IMR-90 (cell line): ENCODE measurements around the gene AKR1C4. TPM values are rescaled to one million over a fixed set of nuclear protein-coding genes. Genes with fewer than 3 reads are reported as not detected.

Experiments used
- ATAC-seq: fragments of 200-7000 bp; cut with Tn5 transposase; 2 replicates; pipeline ENCODE4 v1.9.1; 2020; ENCODE audit warnings: low read depth, mild to moderate bottlenecking, moderate library complexity
- BruUV-seq: library from RNA; stranded (reverse); fragments of 400-500 nt; replicated peaks from 2 replicates; lab custom pipeline; 2021; lab: Mats Ljungman, UMichigan
- CTCF ChIA-PET: fragments of 300-600 bp; formaldehyde crosslinking; extraction: SDS; loops from one replicate; lab custom pipeline; 2021; ENCODE audit warnings: antibody characterized with exemption; lab: Yijun Ruan, JAX
- POLR2A ChIA-PET: fragments of 300-600 bp; sonication (Branson Sonifier 250); formaldehyde crosslinking; loops from one replicate; lab custom pipeline; 2022; ENCODE audit warnings: antibody characterized with exemption; ENCODE audit not compliant: unreplicated experiment; lab: Charles Lee
- DNase-seq: peaks from one replicate; pipeline ENCODE4 v3.0.0; 2013
- H2AFZ ChIP-seq: replicated peaks from 2 replicates; pipeline ENCODE3; 2013; ENCODE audit warnings: low read length, mild to moderate bottlenecking; ENCODE audit not compliant: poor library complexity
- H2AK5ac ChIP-seq: 2 replicates; pipeline ENCODE4 v1.6.1; 2013; ENCODE audit warnings: low read depth, low read length, inconsistent platforms
- H2AK9ac ChIP-seq: replicated peaks from 2 replicates; pipeline ENCODE3; 2013; ENCODE audit warnings: mild to moderate bottlenecking, low read depth, low read length, moderate library complexity; ENCODE audit not compliant: poor library complexity
- H2BK120ac ChIP-seq: 2 replicates; pipeline ENCODE4 v1.6.1; 2013; ENCODE audit warnings: low read depth, low read length, inconsistent platforms
- H2BK15ac ChIP-seq: 3 replicates; pipeline ENCODE4 v1.6.1; 2013; ENCODE audit warnings: low read depth, low read length, inconsistent platforms
- H2BK20ac ChIP-seq: 2 replicates; pipeline ENCODE4 v1.6.1; 2013; ENCODE audit warnings: low read depth, mild to moderate bottlenecking, inconsistent platforms, low read length, moderate library complexity
- H2BK5ac ChIP-seq: 2 replicates; pipeline ENCODE4 v1.6.1; 2013; ENCODE audit warnings: mild to moderate bottlenecking, low read depth, low read length, inconsistent platforms; ENCODE audit not compliant: poor library complexity, severe bottlenecking
- H3K14ac ChIP-seq: replicated peaks from 2 replicates; pipeline ENCODE4 v1.6.1; 2013; ENCODE audit warnings: low read depth, low read length, inconsistent platforms
- H3K18ac ChIP-seq: 2 replicates; pipeline ENCODE4 v1.6.1; 2013; ENCODE audit warnings: low read depth, low read length, control low read depth
- H3K23ac ChIP-seq: 2 replicates; pipeline ENCODE4 v1.6.1; 2013; ENCODE audit warnings: low read depth, low read length, inconsistent platforms
- H3K27ac ChIP-seq: 2 replicates; pipeline ENCODE4 v1.5.1; 2013; ENCODE audit warnings: mild to moderate bottlenecking, control low read depth, low read length; ENCODE audit not compliant: insufficient read depth
- H3K27me3 ChIP-seq: 2 replicates; pipeline ENCODE4 v1.6.1; 2013; ENCODE audit warnings: low read length; ENCODE audit not compliant: control insufficient read depth, insufficient read depth
- H3K36me3 ChIP-seq: 2 replicates; pipeline ENCODE4 v1.6.1; 2013; ENCODE audit warnings: low read length, mixed read lengths; ENCODE audit not compliant: control insufficient read depth, insufficient read depth
- H3K4ac ChIP-seq: 2 replicates; pipeline ENCODE4 v1.6.1; 2013; ENCODE audit warnings: low read depth, low read length, inconsistent platforms
- H3K4me1 ChIP-seq: 2 replicates; pipeline ENCODE4 v1.6.1; 2013; ENCODE audit warnings: low read length, mixed read lengths; ENCODE audit not compliant: control insufficient read depth, insufficient read depth
- H3K4me2 ChIP-seq: 2 replicates; pipeline ENCODE4 v1.6.1; 2013; ENCODE audit warnings: low read depth, mild to moderate bottlenecking, control low read depth, low read length, moderate library complexity
- H3K4me3 ChIP-seq: 2 replicates; pipeline ENCODE4 v1.5.1; 2013; ENCODE audit warnings: low read depth, mild to moderate bottlenecking, control low read depth, low read length, moderate library complexity; ENCODE audit not compliant: insufficient read depth
- H3K56ac ChIP-seq: 2 replicates; pipeline ENCODE4 v1.6.1; 2013; ENCODE audit warnings: low read length, inconsistent platforms; ENCODE audit not compliant: insufficient read depth; ENCODE audit errors: extremely low read depth
- H3K79me1 ChIP-seq, 2 experiments: 2 replicates each; pipeline ENCODE4 v1.6.1; 2013; ENCODE audit warnings: low read length in 2 of 2, inconsistent platforms in 1 of 2, low read depth in 1 of 2
- H3K9ac ChIP-seq: 2 replicates; pipeline ENCODE4 v1.6.1; 2013; ENCODE audit warnings: low read depth, low read length, control low read depth
- H3K9me1 ChIP-seq: 2 replicates; pipeline ENCODE4 v1.6.1; 2013; ENCODE audit warnings: low read length, inconsistent platforms; ENCODE audit not compliant: insufficient read depth
- H3K9me3 ChIP-seq: 2 replicates; pipeline ENCODE4 v1.6.1; 2013; ENCODE audit warnings: low read length; ENCODE audit not compliant: control insufficient read depth, insufficient read depth
- H4K20me1 ChIP-seq: 2 replicates; pipeline ENCODE4 v1.6.1; 2013; ENCODE audit warnings: low read length, inconsistent platforms; ENCODE audit not compliant: insufficient read depth
- H4K5ac ChIP-seq: 2 replicates; pipeline ENCODE4 v1.6.1; 2013; ENCODE audit warnings: mild to moderate bottlenecking, low read depth, low read length, control low read depth
- H4K8ac ChIP-seq, 2 experiments: 2 replicates each; pipeline ENCODE4 v1.6.1; 2013; ENCODE audit warnings: low read depth in 2 of 2, low read length in 2 of 2, control low read depth in 1 of 2, inconsistent platforms in 1 of 2
- H4K91ac ChIP-seq: 2 replicates; pipeline ENCODE4 v1.6.1; 2013; ENCODE audit warnings: low read depth, low read length, inconsistent platforms; ENCODE audit not compliant: insufficient read depth
- BHLHE40 ChIP-seq: fragments of 150-350 bp; IDR thresholded peaks from 2 replicates; pipeline ENCODE4 v1.6.1; 2016; ENCODE audit warnings: mild to moderate bottlenecking, low read depth, low read length
- CEBPB ChIP-seq: IDR thresholded peaks from 2 replicates; pipeline ENCODE4 v1.6.1; 2012; ENCODE audit warnings: low read depth, low read length, improper control_type of control experiment
- CHD1 ChIP-seq: IDR thresholded peaks from 2 replicates; pipeline ENCODE4 v1.6.1; 2012; ENCODE audit warnings: low read depth, low read length, improper control_type of control experiment
- FOS ChIP-seq: fragments of 150-350 bp; IDR thresholded peaks from 2 replicates; pipeline ENCODE4 v1.6.1; 2016; ENCODE audit warnings: low read depth, low read length
- MAZ ChIP-seq: IDR thresholded peaks from 2 replicates; pipeline ENCODE4 v1.6.1; 2012; ENCODE audit warnings: low read depth, mild to moderate bottlenecking, low read length, improper control_type of control experiment, moderate library complexity, borderline replicate concordance
- MXI1 ChIP-seq: IDR thresholded peaks from 2 replicates; pipeline ENCODE4 v1.6.1; 2012; ENCODE audit warnings: low read depth, mild to moderate bottlenecking, low read length, moderate library complexity, borderline replicate concordance
- NFE2L2 ChIP-seq: fragments of 150-350 bp; IDR thresholded peaks from 2 replicates; pipeline ENCODE4 v1.6.1; 2016; ENCODE audit warnings: low read depth, mild to moderate bottlenecking, low read length
- POLR2A ChIP-seq: IDR thresholded peaks from 2 replicates; pipeline ENCODE4 v1.6.1; 2012; ENCODE audit warnings: mild to moderate bottlenecking, low read depth, low read length
- RAD21 ChIP-seq: IDR thresholded peaks from 2 replicates; pipeline ENCODE4 v1.6.1; 2012; ENCODE audit warnings: low read length, improper control_type of control experiment
- RCOR1 ChIP-seq: IDR thresholded peaks from 2 replicates; pipeline ENCODE4 v1.6.1; 2012; ENCODE audit warnings: mild to moderate bottlenecking, low read length, improper control_type of control experiment; ENCODE audit not compliant: insufficient replicate concordance
- RFX5 ChIP-seq: IDR thresholded peaks from 2 replicates; pipeline ENCODE4 v1.8.0; 2012; ENCODE audit warnings: low read depth, mild to moderate bottlenecking, low read length, moderate library complexity
- SMC3 ChIP-seq: fragments of 150-350 bp; IDR thresholded peaks from 2 replicates; pipeline ENCODE4 v1.6.1; 2016; ENCODE audit warnings: low read depth, mild to moderate bottlenecking, antibody characterized with exemption, low read length, moderate library complexity
- WGBS, 2 experiments: methylation state at CpG; one replicate each; pipeline versions ENCODE4 v1.1.5 to v1.1.7; 2013; ENCODE audit warnings: missing lambda C conversion rate in 2 of 2; ENCODE audit not compliant: insufficient read length in 1 of 2; ENCODE audit errors: extremely low coverage in 2 of 2; 5-methylcytosine and 5-hydroxymethylcytosine counted together
- dilution Hi-C: fragments of 300-500 bp; cut with HindIII; formaldehyde crosslinking; loops from one replicate; pipeline ENCODE4 v1.14.3; 2018; ENCODE audit warnings: low sequenced_read_pairs; ENCODE audit not compliant: unreplicated experiment
- in situ Hi-C: fragments of 300-500 bp; cut with MboI; formaldehyde crosslinking; loops from 3 replicates; pipeline ENCODE4 v1.14.3; 2019; ENCODE audit warnings: low sequenced_read_pairs, inconsistent platforms, mixed read lengths
- intact Hi-C: fragments of 100-400 bp; cut with micrococcal nuclease; formaldehyde crosslinking; loops from 2 replicates; pipeline ENCODE4 v1.10.0; 2022
- polyA plus RNA-seq, 3 experiments: library from polyadenylated mRNA; depleted of rRNA; stranded (reverse); fragments of >200 nt; gene quantifications; 2 replicates each; pipeline ENCODE4 v1.2.3, GENCODE V29; 2012; ENCODE audit warnings: low replicate concordance in 1 of 3
- total RNA-seq: library from RNA; depleted of rRNA; stranded (reverse); fragments of >200 nt; gene quantifications from 2 replicates; pipeline ENCODE4 v1.2.3, GENCODE V29; 2012
- TF ChIP-seq, protein P1 (sequence below): fragments of 150-350 bp; IDR thresholded peaks from 2 replicates; pipeline ENCODE4 v1.6.1; 2017; ENCODE audit warnings: mild to moderate bottlenecking, antibody characterized with exemption, low read length, low read depth
- TF ChIP-seq, protein P2 (sequence below): fragments of 150-350 bp; IDR thresholded peaks from 2 replicates; pipeline ENCODE4 v1.6.1; 2016; ENCODE audit warnings: low read depth, mild to moderate bottlenecking, low read length, moderate library complexity, borderline replicate concordance
- TF ChIP-seq, protein P3 (sequence below): conservative IDR thresholded peaks from 2 replicates; pipeline ENCODE4 v1.5.1; 2012; ENCODE audit warnings: mild to moderate bottlenecking, low read depth, low read length, improper control_type of control experiment

The AKR1C4 gene
- total and polyA plus RNA-seq, 2 of the 4 experiments (the other 2 are of a cell fraction): not detected

DNA sequence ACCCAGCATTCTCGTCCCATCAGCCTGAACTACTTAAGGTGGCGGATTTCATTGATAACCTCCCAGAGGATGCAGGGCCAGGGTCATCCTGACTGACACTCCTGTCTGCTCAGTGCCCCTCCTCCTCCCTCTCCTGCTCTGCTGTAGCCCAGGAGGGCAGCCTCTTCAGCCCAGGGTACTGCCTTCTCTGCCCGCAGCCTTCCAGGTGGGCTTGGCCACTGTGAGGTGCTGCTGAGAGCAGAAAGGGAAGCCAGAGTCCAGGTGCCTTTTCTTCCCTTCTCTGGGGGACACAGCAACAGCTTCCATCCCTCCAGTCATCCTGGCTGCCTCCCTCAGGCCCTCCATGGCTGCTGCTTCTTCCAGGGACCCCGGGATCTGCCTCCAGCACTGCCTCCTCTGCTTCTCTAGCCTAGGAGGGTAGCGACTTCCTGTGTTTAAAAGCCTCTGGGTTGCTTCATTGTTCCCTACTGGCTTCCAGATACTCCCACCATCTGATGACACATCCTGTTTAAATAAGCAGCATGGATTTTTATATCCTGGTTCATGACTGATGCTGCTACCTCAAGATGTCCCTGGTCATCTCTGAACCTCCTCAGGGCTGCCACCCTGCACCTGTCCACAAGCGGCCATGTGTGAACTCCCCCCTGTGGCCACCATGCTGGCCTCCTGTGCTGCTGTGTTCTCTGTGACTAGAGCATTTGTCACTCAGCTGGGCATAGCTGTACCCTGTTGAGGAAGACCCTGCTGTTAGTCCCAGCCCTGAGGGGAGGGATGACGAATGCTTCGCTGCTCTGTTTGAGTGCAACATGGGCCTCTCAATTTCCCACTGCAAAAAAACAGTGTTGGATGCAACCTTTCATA is 55.8 kb downstream of the AKR1C4 start:
- Histone ChIP-seq H3K23ac (no peak overlapping the region), H4K20me1 (no peaks in the 10 kb centered on the region), H3K79me1 (no peaks in the 10 kb centered on the region), H3K56ac (no peak overlapping the region), H2AK5ac (no peak overlapping the region), H3K27ac (no peak overlapping the region), H3K9me3 (no peaks in the 10 kb centered on the region), H3K27me3 (no peaks in the 10 kb centered on the region), H4K5ac (no peak overlapping the region), H2AFZ (peak overlapping the region; percentile 1), H3K4me3 (no peak overlapping the region), H3K4me1 (no peaks in the 10 kb centered on the region), H2BK5ac (no peak overlapping the region), H3K4me2 (no peak overlapping the region), H3K36me3 (no peaks in the 10 kb centered on the region), H2AK9ac (no peak overlapping the region), H2BK20ac (no peak overlapping the region), H3K9me1 (no peaks in the 10 kb centered on the region), H3K14ac (no peak overlapping the region), H3K9ac (no peak overlapping the region), H4K8ac (no peak overlapping the region), H3K4ac (no peak overlapping the region), H4K91ac (no peak overlapping the region), H2BK15ac (no peak overlapping the region), H2BK120ac (no peak overlapping the region), H3K18ac (no peak overlapping the region)
- BruUV-seq: no TSS peak
- CTCF ChIA-PET: no interaction called here
- ATAC-seq (peak; percentile 37; the same call in 1 of the 2 replicates), DNase-seq (peak; percentile 22)
- dilution Hi-C loops: no loop called here
- POLR2A ChIA-PET: no interaction called here
- in situ Hi-C loops: no loop called here
- intact Hi-C loops: no loop called here
- 39% methylated on average over 3 of the region's 8 CpGs; no CpG with 5 or more reads in 1 of the 2 experiments for WGBS, 2 experiments
- TF ChIP-seq MXI1: no peak
- TF ChIP-seq CHD1: no peak
- TF ChIP-seq FOS: no peak
- TF ChIP-seq RCOR1: no peak
- TF ChIP-seq NFE2L2: no peak
- TF ChIP-seq RFX5: no peak
- TF ChIP-seq, protein P1, sequence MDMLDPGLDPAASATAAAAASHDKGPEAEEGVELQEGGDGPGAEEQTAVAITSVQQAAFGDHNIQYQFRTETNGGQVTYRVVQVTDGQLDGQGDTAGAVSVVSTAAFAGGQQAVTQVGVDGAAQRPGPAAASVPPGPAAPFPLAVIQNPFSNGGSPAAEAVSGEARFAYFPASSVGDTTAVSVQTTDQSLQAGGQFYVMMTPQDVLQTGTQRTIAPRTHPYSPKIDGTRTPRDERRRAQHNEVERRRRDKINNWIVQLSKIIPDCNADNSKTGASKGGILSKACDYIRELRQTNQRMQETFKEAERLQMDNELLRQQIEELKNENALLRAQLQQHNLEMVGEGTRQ: no peak
- no peak for TF ChIP-seq BHLHE40
- TF ChIP-seq POLR2A: no peak
- TF ChIP-seq CEBPB: no peak
- TF ChIP-seq, protein P2, sequence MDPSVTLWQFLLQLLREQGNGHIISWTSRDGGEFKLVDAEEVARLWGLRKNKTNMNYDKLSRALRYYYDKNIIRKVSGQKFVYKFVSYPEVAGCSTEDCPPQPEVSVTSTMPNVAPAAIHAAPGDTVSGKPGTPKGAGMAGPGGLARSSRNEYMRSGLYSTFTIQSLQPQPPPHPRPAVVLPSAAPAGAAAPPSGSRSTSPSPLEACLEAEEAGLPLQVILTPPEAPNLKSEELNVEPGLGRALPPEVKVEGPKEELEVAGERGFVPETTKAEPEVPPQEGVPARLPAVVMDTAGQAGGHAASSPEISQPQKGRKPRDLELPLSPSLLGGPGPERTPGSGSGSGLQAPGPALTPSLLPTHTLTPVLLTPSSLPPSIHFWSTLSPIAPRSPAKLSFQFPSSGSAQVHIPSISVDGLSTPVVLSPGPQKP: no peak
- TF ChIP-seq MAZ: no peak
- no peak for TF ChIP-seq RAD21
- no peak for TF ChIP-seq SMC3
- TF ChIP-seq, protein P3, sequence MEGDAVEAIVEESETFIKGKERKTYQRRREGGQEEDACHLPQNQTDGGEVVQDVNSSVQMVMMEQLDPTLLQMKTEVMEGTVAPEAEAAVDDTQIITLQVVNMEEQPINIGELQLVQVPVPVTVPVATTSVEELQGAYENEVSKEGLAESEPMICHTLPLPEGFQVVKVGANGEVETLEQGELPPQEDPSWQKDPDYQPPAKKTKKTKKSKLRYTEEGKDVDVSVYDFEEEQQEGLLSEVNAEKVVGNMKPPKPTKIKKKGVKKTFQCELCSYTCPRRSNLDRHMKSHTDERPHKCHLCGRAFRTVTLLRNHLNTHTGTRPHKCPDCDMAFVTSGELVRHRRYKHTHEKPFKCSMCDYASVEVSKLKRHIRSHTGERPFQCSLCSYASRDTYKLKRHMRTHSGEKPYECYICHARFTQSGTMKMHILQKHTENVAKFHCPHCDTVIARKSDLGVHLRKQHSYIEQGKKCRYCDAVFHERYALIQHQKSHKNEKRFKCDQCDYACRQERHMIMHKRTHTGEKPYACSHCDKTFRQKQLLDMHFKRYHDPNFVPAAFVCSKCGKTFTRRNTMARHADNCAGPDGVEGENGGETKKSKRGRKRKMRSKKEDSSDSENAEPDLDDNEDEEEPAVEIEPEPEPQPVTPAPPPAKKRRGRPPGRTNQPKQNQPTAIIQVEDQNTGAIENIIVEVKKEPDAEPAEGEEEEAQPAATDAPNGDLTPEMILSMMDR: no peak
